ENCODE data around the gene DMD.

GRCh38 chrX:32016195-32016594 lies 1195.2 kb downstream of the DMD start:
- TF ChIP-seq CTCF (IDR thresholded peaks at IDR 0.05; ENCODE audit: insufficient read depth, low read depth, low read length) (no peak), EZH2 (IDR thresholded peaks at IDR 0.05; ENCODE audit: insufficient read depth, low read length) (no peak)

Data from astrocyte (in vitro differentiated cells and primary cell).